ENCODE measurements around the gene CMYA5. TPM values are rescaled to one million over a fixed set of nuclear protein-coding genes. Genes with fewer than 3 reads are reported as not detected.
A peak's percentile ranks its signal among the peaks of the same experiment; 100 is the strongest.
"Not testable (repeated sequence)": the region's sequence is repeated elsewhere in the genome, so short reads cannot be mapped to it uniquely, and the experiment has no call there.

Gene CMYA5
- total RNA-seq, 1 donor from 2014 or later: 2.7 TPM

- ATAC-seq: no peak
These were observed 73.3 kb downstream of the CMYA5 start for GRCh38 chr5:79762929-79763328.

GRCh38 chr5:79764147-79764546 lies 74.5 kb downstream of the CMYA5 start:
- ATAC-seq; H3K36me3 ChIP-seq; H3K27ac ChIP-seq; intact Hi-C loops (cut with DNase I); H3K27me3 ChIP-seq; H3K4me1 ChIP-seq; H3K4me3 ChIP-seq; DNase-seq; H3K9me3 ChIP-seq: not testable (repeated sequence)

More at GRCh38 chr5:79762929-79763328, 73.3 kb downstream of the CMYA5 start:
- no peak for TF ChIP-seq CTCF (IDR thresholded peaks at IDR 0.05)
- Histone ChIP-seq H3K36me3 (no peaks in the 10 kb centered on the region), H3K4me1 (no peaks in the 10 kb centered on the region), H3K27ac (no peak overlapping the region), H3K27me3 (no peaks in the 10 kb centered on the region), H3K9me3 (no peaks in the 10 kb centered on the region), H3K4me3 (no peak overlapping the region)
- intact Hi-C loops (cut with DNase I): no loop called here
- no peak for DNase-seq

GRCh38 chr5:79771387-79771786 lies 81.8 kb downstream of the CMYA5 start:
- ATAC-seq: no peak

GRCh38 chr5:79772651-79773050 lies 83.0 kb downstream of the CMYA5 start:
- intact Hi-C loops (cut with DNase I): no loop called here
- no peaks in the 10 kb centered on the region for H3K36me3 ChIP-seq
- no peaks in the 10 kb centered on the region for H3K9me3 ChIP-seq
- TF ChIP-seq CTCF (IDR thresholded peaks at IDR 0.05): no peak
- no peak overlapping the region for H3K4me3 ChIP-seq
- H3K4me1 ChIP-seq: no peaks in the 10 kb centered on the region
- ATAC-seq (no peak), DNase-seq (no peak)
- H3K27ac ChIP-seq: no peak overlapping the region
- H3K27me3 ChIP-seq: no peaks in the 10 kb centered on the region

More at GRCh38 chr5:79771387-79771786, 81.8 kb downstream of the CMYA5 start:
- no peak for TF ChIP-seq CTCF (IDR thresholded peaks at IDR 0.05)
- no peaks in the 10 kb centered on the region for H3K4me1 ChIP-seq
- H3K4me3 ChIP-seq: no peak overlapping the region
- intact Hi-C loops (cut with DNase I): no loop called here
- H3K27ac ChIP-seq: no peak overlapping the region
- DNase-seq: no peak
- no peaks in the 10 kb centered on the region for H3K27me3 ChIP-seq
- H3K9me3 ChIP-seq: no peaks in the 10 kb centered on the region
- no peaks in the 10 kb centered on the region for H3K36me3 ChIP-seq

GRCh38 chr5:79773612-79774011 lies 84.0 kb downstream of the CMYA5 start:
- Histone ChIP-seq H3K27me3 (no peaks in the 10 kb centered on the region), H3K36me3 (no peaks in the 10 kb centered on the region), H3K27ac (no peak overlapping the region), H3K9me3 (no peaks in the 10 kb centered on the region), H3K4me1 (no peaks in the 10 kb centered on the region), H3K4me3 (no peak overlapping the region)
- ATAC-seq: no peak
- no peak for TF ChIP-seq CTCF (IDR thresholded peaks at IDR 0.05)
- intact Hi-C loops (cut with DNase I): no loop called here
- DNase-seq: no peak

- Histone ChIP-seq H3K27ac (no peak overlapping the region), H3K4me1 (no peaks in the 10 kb centered on the region), H3K27me3 (no peaks in the 10 kb centered on the region), H3K4me3 (no peak overlapping the region), H3K36me3 (no peaks in the 10 kb centered on the region), H3K9me3 (no peaks in the 10 kb centered on the region)
- TF ChIP-seq CTCF (IDR thresholded peaks at IDR 0.05): peak; percentile 19
- intact Hi-C loops (cut with DNase I): no loop called here
- ATAC-seq (peak; percentile 47), DNase-seq (no peak)
These were observed 84.7 kb downstream of the CMYA5 start for GRCh38 chr5:79774171-79774854.

Data from upper lobe of right lung (tissue), 1 donor.